Lower lobe of right lung (tissue), 2 donors: Measurements from ENCODE around the gene PAK4. TPM values are rescaled to one million over a fixed set of nuclear protein-coding genes. Genes with fewer than 3 reads are reported as not detected.

Experiments used
- ATAC-seq, 2 donors: fragments of 200-7000 bp; cut with Tn5 transposase; one replicate each; pipeline ENCODE4 v1.9.1; 2020 to 2022; ENCODE audit warnings: mild to moderate bottlenecking in 2 of 2, moderate library complexity in 2 of 2
- DNase-seq: peaks from one replicate; pipeline ENCODE4 v3.0.0-alpha.2; 2020
- H3K27ac ChIP-seq: fragments of 200-600 bp; one replicate; pipeline ENCODE4 v1.8.0; 2022
- H3K27me3 ChIP-seq: fragments of 200-600 bp; one replicate; pipeline ENCODE4 v1.8.0; 2022; ENCODE audit warnings: low read depth
- H3K36me3 ChIP-seq: fragments of 200-600 bp; one replicate; pipeline ENCODE4 v1.8.0; 2022; ENCODE audit warnings: mild to moderate bottlenecking
- H3K4me1 ChIP-seq: fragments of 200-600 bp; one replicate; pipeline ENCODE4 v1.8.0; 2022
- H3K4me3 ChIP-seq: fragments of 200-600 bp; one replicate; pipeline ENCODE4 v1.8.0; 2022; ENCODE audit warnings: mild to moderate bottlenecking
- H3K9me3 ChIP-seq: fragments of 200-600 bp; one replicate; pipeline ENCODE4 v1.8.0; 2022
- CTCF ChIP-seq: fragments of 200-600 bp; IDR thresholded peaks from one replicate; pipeline ENCODE4 v1.8.0; 2022; ENCODE audit warnings: antibody characterized with exemption, mild to moderate bottlenecking
- intact Hi-C: fragments of 100-400 bp; cut with DNase I; formaldehyde crosslinking; loops from one replicate; pipeline ENCODE4 v1.11.0; 2022
- total RNA-seq: library from RNA; stranded (reverse); fragmentation: NEBNext Ultra II Directional; extraction: Animal tissue kit (Norgen Biotek cat#: 25700); gene quantifications from one replicate; pipeline ENCODE4 v1.2.1, GENCODE V29; 2021
- donor health status: DM: no; HTN: yes; CAD: no; lungs with severe emphysema.

The PAK4 gene
- total RNA-seq, 1 donor from 2014 or later: 73.0 TPM

GRCh38 chr19:39155741-39156140, 30.2 kb downstream of the PAK4 start:
- H3K27ac ChIP-seq: peak overlapping the region; percentile 36
- no peak for TF ChIP-seq CTCF
- intact Hi-C loops: no loop called here
- peaks cover 69% of the 10 kb centered on the region for H3K4me1 ChIP-seq
- H3K27me3 ChIP-seq: no peaks in the 10 kb centered on the region
- ATAC-seq: no peak
- no peaks in the 10 kb centered on the region for H3K9me3 ChIP-seq
- H3K4me3 ChIP-seq: no peak overlapping the region
- DNase-seq: no peak
- H3K36me3 ChIP-seq: peaks cover 6% of the 10 kb centered on the region

GRCh38 chr19:39156326-39157230, 31.0 kb downstream of the PAK4 start:
- no peaks in the 10 kb centered on the region for H3K9me3 ChIP-seq
- no peak overlapping the region for H3K4me3 ChIP-seq
- TF ChIP-seq CTCF: no peak
- peaks cover 76% of the 10 kb centered on the region for H3K4me1 ChIP-seq
- intact Hi-C loops: no loop called here
- no peaks in the 10 kb centered on the region for H3K27me3 ChIP-seq
- no peak for DNase-seq
- H3K36me3 ChIP-seq: peaks cover 6% of the 10 kb centered on the region
- peak; percentile 23 to 56 for ATAC-seq
- H3K27ac ChIP-seq: peak overlapping the region; percentile 36

GRCh38 chr19:39157275-39157996, 31.9 kb downstream of the PAK4 start:
- no peak overlapping the region for H3K4me3 ChIP-seq
- no peak for ATAC-seq
- H3K27ac ChIP-seq: peak overlapping the region; percentile 36
- H3K36me3 ChIP-seq: peaks cover 6% of the 10 kb centered on the region
- no peaks in the 10 kb centered on the region for H3K9me3 ChIP-seq
- no peak for DNase-seq
- TF ChIP-seq CTCF: no peak
- H3K4me1 ChIP-seq: peaks cover 83% of the 10 kb centered on the region
- H3K27me3 ChIP-seq: no peaks in the 10 kb centered on the region
- intact Hi-C loops: no loop called here

- intact Hi-C loops: no loop called here
- Histone ChIP-seq H3K4me1 (peaks cover 85% of the 10 kb centered on the region), H3K9me3 (no peaks in the 10 kb centered on the region), H3K4me3 (no peak overlapping the region), H3K27me3 (no peaks in the 10 kb centered on the region), H3K36me3 (peaks cover 6% of the 10 kb centered on the region), H3K27ac (no peak overlapping the region)
- DNase-seq (no peak), ATAC-seq (no peak)
- no peak for TF ChIP-seq CTCF
Measured at GRCh38 chr19:39157997-39158389, 32.4 kb downstream of the PAK4 start.

- peaks cover 93% of the 10 kb centered on the region for H3K4me1 ChIP-seq
- ATAC-seq (no peak), DNase-seq (no peak)
- peaks cover under 1% of the 10 kb centered on the region for H3K36me3 ChIP-seq
- no peaks in the 10 kb centered on the region for H3K9me3 ChIP-seq
- TF ChIP-seq CTCF: no peak
- no peaks in the 10 kb centered on the region for H3K27me3 ChIP-seq
- H3K27ac ChIP-seq: no peak overlapping the region
- intact Hi-C loops: no loop called here
- no peak overlapping the region for H3K4me3 ChIP-seq
Measured at GRCh38 chr19:39158646-39159260, 33.2 kb downstream of the PAK4 start.
